ENCODE results near the gene RARG.

Gene RARG

DNA sequence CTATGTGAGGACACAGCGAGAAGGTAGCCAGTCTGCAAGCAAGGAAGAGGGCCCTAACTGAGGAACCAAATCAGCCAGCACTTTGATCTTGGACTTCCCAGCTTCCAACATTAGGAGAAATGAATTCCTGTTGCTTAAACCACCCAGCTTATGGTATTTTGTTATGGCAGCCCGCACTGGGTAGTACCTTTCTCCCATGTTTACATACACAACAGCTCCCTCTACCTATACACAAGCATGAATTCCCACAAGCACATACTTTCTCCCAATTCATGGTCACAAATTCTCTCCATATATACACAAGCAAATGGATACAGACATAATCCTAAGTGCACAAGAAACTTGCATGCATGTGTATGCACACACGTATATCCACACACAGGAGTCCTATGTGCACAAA is 32.3 kb downstream of the RARG start:
- H3K4me3 ChIP-seq (ENCODE audit: control insufficient read depth, low read depth, low read length): no peak overlapping the region

DNA sequence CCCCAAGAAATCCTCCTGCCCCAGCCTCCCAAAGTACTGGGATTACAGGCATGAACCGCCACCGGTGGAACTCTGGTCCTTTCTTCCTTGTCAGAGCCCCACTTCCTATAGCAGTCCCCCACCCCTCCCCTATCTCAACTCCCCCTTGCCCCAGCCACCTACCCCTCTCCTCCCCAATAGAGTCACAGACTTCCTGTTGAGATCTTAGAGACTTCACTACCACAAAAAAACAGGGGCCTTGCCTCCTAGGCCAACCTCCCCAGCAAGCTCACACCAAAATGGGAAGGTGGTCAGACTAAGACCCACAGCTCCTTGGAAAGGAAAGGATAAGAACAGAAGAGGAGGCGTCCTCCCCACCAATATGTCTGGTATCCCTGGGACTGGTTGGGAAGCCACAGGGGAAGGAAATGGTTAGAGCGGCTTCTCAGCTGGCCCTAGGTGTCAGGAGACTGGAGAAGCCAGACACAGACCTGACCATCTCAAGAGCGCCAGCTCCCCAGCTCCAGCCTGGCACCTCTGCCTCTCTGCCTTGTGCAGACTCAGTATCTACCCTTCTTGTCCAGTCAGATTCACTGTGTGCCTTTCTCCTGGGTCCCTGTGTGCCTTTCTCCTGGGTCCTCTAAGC is 33.4 kb downstream of the RARG start:
- H3K4me3 ChIP-seq (ENCODE audit: control insufficient read depth, low read depth, low read length): no peak overlapping the region
- DNase-seq (ENCODE audit: low read depth): no peak
- TF ChIP-seq, protein P1, sequence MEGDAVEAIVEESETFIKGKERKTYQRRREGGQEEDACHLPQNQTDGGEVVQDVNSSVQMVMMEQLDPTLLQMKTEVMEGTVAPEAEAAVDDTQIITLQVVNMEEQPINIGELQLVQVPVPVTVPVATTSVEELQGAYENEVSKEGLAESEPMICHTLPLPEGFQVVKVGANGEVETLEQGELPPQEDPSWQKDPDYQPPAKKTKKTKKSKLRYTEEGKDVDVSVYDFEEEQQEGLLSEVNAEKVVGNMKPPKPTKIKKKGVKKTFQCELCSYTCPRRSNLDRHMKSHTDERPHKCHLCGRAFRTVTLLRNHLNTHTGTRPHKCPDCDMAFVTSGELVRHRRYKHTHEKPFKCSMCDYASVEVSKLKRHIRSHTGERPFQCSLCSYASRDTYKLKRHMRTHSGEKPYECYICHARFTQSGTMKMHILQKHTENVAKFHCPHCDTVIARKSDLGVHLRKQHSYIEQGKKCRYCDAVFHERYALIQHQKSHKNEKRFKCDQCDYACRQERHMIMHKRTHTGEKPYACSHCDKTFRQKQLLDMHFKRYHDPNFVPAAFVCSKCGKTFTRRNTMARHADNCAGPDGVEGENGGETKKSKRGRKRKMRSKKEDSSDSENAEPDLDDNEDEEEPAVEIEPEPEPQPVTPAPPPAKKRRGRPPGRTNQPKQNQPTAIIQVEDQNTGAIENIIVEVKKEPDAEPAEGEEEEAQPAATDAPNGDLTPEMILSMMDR (IDR thresholded peaks at IDR 0.05; ENCODE audit: control insufficient read depth, insufficient read depth, low read depth, low read length, missing control alignments): no peak

More for the DNA sequence above, 32.3 kb downstream of the RARG start:
- no peak for DNase-seq (ENCODE audit: low read depth)
- TF ChIP-seq, protein P1 (IDR thresholded peaks at IDR 0.05; ENCODE audit: control insufficient read depth, insufficient read depth, low read depth, low read length, missing control alignments): no peak

DNA sequence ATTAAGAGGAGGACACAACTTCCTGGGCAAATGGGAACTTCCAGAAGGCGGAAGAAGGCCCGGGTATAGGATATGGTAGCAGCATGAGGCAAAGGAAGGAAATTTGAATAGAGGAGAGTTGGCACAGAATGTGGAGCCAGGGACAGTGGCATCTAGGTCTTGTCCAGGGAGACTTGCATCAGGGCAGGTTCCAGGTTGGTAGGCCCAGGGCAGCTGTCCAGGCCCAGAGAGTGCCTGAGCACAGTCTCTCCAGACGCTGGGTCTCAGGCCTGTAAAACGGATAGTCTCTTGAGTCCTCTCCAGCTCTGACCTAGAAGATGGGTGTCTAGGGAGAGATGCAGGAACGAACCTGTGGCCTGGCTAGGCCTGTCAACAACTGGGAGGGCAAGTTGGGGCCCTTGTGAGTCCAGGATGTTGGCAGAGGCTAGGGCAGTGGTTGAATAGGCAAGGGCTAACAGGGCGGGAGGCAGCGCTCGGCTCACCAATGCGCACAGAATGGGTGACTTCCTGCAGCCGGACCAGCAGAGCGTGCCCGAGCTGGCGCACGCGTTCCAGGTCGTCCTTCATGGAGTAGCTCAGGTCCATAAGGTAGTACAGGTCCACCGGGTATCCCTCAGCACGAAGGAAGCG is 34.9 kb downstream of the RARG start:
- TF ChIP-seq, protein P1 (IDR thresholded peaks at IDR 0.05; ENCODE audit: control insufficient read depth, insufficient read depth, low read depth, low read length, missing control alignments): no peak
- no peak overlapping the region for H3K4me3 ChIP-seq (ENCODE audit: control insufficient read depth, low read depth, low read length)
- no peak for DNase-seq (ENCODE audit: low read depth)

DNA sequence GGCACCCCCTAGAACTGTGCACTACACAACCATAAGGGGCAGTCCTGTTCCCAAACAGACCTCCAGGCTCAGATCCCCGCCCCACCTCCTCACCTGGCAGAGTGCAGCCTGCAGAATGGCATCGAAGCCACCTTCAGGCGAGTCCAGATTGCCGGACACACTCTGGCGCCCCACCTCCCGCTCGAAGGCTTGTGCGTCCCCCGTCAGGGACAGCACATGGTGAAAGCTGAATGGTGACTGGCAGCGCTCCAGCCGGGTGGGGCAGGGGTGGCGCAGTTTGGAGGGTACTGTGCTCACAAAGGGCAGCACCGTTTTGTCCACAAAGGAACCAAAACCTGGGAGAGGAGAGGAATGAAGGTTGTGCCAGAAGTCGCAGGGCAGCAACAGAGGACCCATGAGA is 35.5 kb downstream of the RARG start:
- no peak for DNase-seq (ENCODE audit: low read depth)
- H3K4me3 ChIP-seq (ENCODE audit: control insufficient read depth, low read depth, low read length): no peak overlapping the region
- TF ChIP-seq, protein P1 (IDR thresholded peaks at IDR 0.05; ENCODE audit: control insufficient read depth, insufficient read depth, low read depth, low read length, missing control alignments): no peak

DNA sequence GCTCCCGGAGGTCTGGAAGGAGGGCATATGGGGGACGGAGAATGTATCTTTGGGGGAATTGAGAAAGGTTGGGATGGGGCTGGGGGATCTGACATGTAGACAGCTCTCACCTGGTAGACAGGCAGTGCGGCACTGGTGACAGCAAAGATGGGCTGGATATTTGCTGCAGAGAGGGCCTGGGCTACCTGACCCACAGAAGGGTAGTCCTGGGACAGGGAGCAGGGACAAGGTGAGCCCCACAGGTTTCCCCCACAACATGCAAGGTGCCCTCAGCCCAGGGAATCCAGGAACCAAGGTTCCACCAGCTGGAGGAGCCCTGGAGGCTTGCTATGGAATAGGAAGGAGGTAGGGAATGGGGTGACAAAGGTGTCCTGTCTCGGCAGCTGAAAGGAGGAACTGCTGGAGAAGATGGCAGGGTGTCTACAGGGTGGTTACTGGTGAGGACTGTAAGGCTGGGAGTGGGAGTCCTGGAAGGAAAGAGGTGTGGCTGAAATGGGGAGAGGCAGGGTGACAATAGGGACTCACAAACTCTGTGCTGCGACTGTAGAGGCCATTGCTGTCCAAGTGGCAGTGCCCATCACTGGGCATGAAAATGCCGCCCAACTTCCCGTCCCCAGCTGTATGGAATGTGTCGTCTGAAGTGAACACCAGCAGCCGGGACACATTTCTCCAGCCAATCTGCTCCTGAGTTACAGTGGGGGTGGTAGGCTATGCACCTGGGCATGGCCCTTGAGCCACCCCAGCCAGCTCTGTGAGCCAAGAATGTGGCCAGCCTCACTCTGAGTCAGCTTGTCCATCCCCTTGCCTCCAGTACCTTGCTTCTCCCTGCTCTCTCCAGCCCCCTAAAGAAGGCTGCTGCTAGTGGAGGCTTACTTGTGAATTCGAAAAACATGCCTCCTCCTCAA is 36.2 kb downstream of the RARG start:
- DNase-seq (ENCODE audit: low read depth): no peak
- TF ChIP-seq, protein P1 (IDR thresholded peaks at IDR 0.05; ENCODE audit: control insufficient read depth, insufficient read depth, low read depth, low read length, missing control alignments): no peak
- H3K4me3 ChIP-seq (ENCODE audit: control insufficient read depth, low read depth, low read length): no peak overlapping the region

DNA sequence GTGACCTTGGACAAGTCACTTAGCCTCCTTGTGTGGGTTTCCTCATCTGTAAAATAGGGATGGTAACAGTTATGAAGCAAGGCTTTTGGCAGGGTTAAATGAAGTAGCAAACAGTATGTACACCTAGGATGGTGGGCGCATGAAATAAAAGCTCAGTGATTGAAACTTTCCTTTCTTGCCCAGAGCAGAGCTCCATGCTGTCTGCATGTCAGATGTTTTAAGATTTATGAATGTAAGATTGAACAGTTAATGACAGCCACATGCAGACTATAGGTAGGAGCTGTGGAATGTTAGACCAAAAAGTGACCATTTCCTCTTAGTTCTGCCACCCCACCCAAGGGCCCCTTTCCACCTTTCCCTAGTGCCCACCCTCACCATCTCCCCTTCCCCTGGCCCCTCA is 37.0 kb downstream of the RARG start:
- TF ChIP-seq, protein P1 (IDR thresholded peaks at IDR 0.05; ENCODE audit: control insufficient read depth, insufficient read depth, low read depth, low read length, missing control alignments): no peak
- DNase-seq (ENCODE audit: low read depth): no peak
- H3K4me3 ChIP-seq (ENCODE audit: control insufficient read depth, low read depth, low read length): no peak overlapping the region

Measured in AG09309 (cell line).